Activated CD8-positive, alpha-beta memory T cell treated with anti-CD3 and anti-CD28 coated beads for 4 hours (primary cell): ENCODE data around the gene HBS1L.

Experiments used
- DNase-seq, 2 donors: peaks; one replicate each; pipeline ENCODE4 v3.0.0-alpha.2; 2020; ENCODE audit warnings: low read depth in 2 of 2

HBS1L gene

GRCh38 chr6:135054569-135055498, at the start of gene HBS1L:
HBS1L (minus strand) TSS chr6:135054822; CDS start chr6:135054691, 131 bp downstream.
- peak; percentile 95 to 96 for DNase-seq

GRCh38 chr6:135104199-135104598, 49.6 kb upstream of the HBS1L start:
- no peak for DNase-seq

- no peak for DNase-seq
These were observed 47.6 kb upstream of the HBS1L start for GRCh38 chr6:135102191-135102590.

- no peak for DNase-seq
These were observed 42.5 kb upstream of the HBS1L start for GRCh38 chr6:135097172-135097571.

- DNase-seq: no peak
These were observed 41.9 kb upstream of the HBS1L start for GRCh38 chr6:135096403-135097130.

GRCh38 chr6:135095716-135096115, 41.1 kb upstream of the HBS1L start:
- no peak for DNase-seq

GRCh38 chr6:135094403-135094821, 39.8 kb upstream of the HBS1L start:
- peak in 1 of 2 donors; percentile 22 for DNase-seq

- DNase-seq: no peak
These were observed 39.0 kb upstream of the HBS1L start for GRCh38 chr6:135093578-135093977.

- no peak for DNase-seq
These were observed 38.1 kb upstream of the HBS1L start for GRCh38 chr6:135092724-135093123.

- DNase-seq: no peak
These were observed 36.2 kb upstream of the HBS1L start for GRCh38 chr6:135090819-135091218.

GRCh38 chr6:135089901-135090300, 35.3 kb upstream of the HBS1L start:
- DNase-seq: no peak

- DNase-seq: no peak
These were observed 34.5 kb upstream of the HBS1L start for GRCh38 chr6:135088818-135089809.

GRCh38 chr6:135088281-135088680, 33.7 kb upstream of the HBS1L start:
- no peak for DNase-seq

- no peak for DNase-seq
These were observed 33.2 kb upstream of the HBS1L start for GRCh38 chr6:135087803-135088202.

- DNase-seq: no peak
These were observed 32.8 kb upstream of the HBS1L start for GRCh38 chr6:135087403-135087802.

GRCh38 chr6:135086414-135086764, 31.8 kb upstream of the HBS1L start:
- DNase-seq: no peak

GRCh38 chr6:135085700-135086413, 31.2 kb upstream of the HBS1L start:
- no peak for DNase-seq

GRCh38 chr6:135084916-135085269, 30.3 kb upstream of the HBS1L start:
- no peak for DNase-seq

- no peak for DNase-seq
These were observed 29.6 kb upstream of the HBS1L start for GRCh38 chr6:135084001-135084915.

GRCh38 chr6:135081966-135082365, 27.3 kb upstream of the HBS1L start:
- no peak for DNase-seq
